Vagina (tissue), 2 donors: Measurements from ENCODE around the gene SEMA3B. TPM values are rescaled to one million over a fixed set of nuclear protein-coding genes. Genes with fewer than 3 reads are reported as not detected.
A peak's percentile ranks its signal among the peaks of the same experiment; 100 is the strongest.

Experiments used
- DNase-seq, 2 donors: peaks; one replicate each; pipeline ENCODE4 v3.0.0-alpha.2; 2017; ENCODE audit errors: extremely low spot score in 2 of 2
- H3K27ac ChIP-seq: fragments of 200-600 bp; sonication (generic); one replicate; pipeline ENCODE4 v1.5.1; 2019
- H3K27me3 ChIP-seq: fragments of 200-600 bp; sonication (generic); one replicate; pipeline ENCODE4 v1.5.1; 2019
- H3K36me3 ChIP-seq, 2 donors: fragments of 200-600 bp; sonication (generic); one replicate each; pipeline ENCODE4 v1.5.1; 2017 to 2019
- H3K4me1 ChIP-seq: fragments of 200-600 bp; sonication (generic); one replicate; pipeline ENCODE4 v1.5.1; 2019
- H3K4me3 ChIP-seq, 2 donors: fragments of 200-600 bp; sonication (generic); 1 replicate in 1 of 2; 2 replicates in 1 of 2; pipeline ENCODE4 v1.5.1; 2016 to 2019
- H3K9me3 ChIP-seq: fragments of 200-600 bp; sonication (generic); one replicate; pipeline ENCODE4 v1.5.1; 2019
- CTCF ChIP-seq, 3 experiments: fragments of 450-650 bp in 2 of 3; fragments of 200-600 bp in 1 of 3; sonication (generic) in 1 of 3; IDR thresholded peaks; one replicate each; pipeline ENCODE4 v1.5.1; 2017 to 2019; ENCODE audit warnings: antibody characterized with exemption in 3 of 3, mild to moderate bottlenecking in 2 of 3, moderate library complexity in 2 of 3
- POLR2A ChIP-seq, 2 donors: fragments of 450-650 bp; IDR thresholded peaks; one replicate each; pipeline ENCODE4 v1.6.1; 2017; ENCODE audit warnings: antibody characterized with exemption in 2 of 2, mild to moderate bottlenecking in 2 of 2, moderate library complexity in 2 of 2
- POLR2AphosphoS5 ChIP-seq, 2 donors: sonication (generic); formaldehyde crosslinking; IDR thresholded peaks; one replicate each; pipeline ENCODE4 v1.9.0; 2017; ENCODE audit warnings: antibody characterized with exemption in 2 of 2, mild to moderate bottlenecking in 2 of 2, low read depth in 1 of 2; ENCODE audit not compliant: insufficient read depth in 1 of 2
- intact Hi-C: fragments of 100-400 bp; cut with DNase I; formaldehyde crosslinking; loops from one replicate; pipeline ENCODE4 v1.15.1; 2023
- total RNA-seq: library from RNA; depleted of rRNA; stranded (reverse); fragments of >200 nt; gene quantifications from one replicate; pipeline ENCODE4 v1.2.3, GENCODE V29; 2016

The SEMA3B gene
- total RNA-seq, 1 donor from 2014 or later: 32.9 TPM

GRCh38 chr3:50251220-50251619 is 17.7 kb upstream of the SEMA3B start:
- Histone ChIP-seq H3K36me3 (peaks cover 0 to 14% of the 10 kb centered on the region in 2 donors), H3K9me3 (no peaks in the 10 kb centered on the region), H3K4me3 (no peak overlapping the region), H3K4me1 (peaks cover 91% of the 10 kb centered on the region), H3K27me3 (no peaks in the 10 kb centered on the region), H3K27ac (peak overlapping the region; percentile 52)
- TF ChIP-seq POLR2A (IDR thresholded peaks at IDR 0.05): no peak
- TF ChIP-seq POLR2AphosphoS5 (IDR thresholded peaks at IDR 0.05; ENCODE audit: insufficient read depth in 1 of 2, low read depth in 1 of 2): peak in 1 of 2 donors; percentile 65
- intact Hi-C loops: no loop called here
- no peak for DNase-seq

GRCh38 chr3:50254577-50255250 is 14.2 kb upstream of the SEMA3B start:
- DNase-seq: no peak
- H3K9me3 ChIP-seq: no peaks in the 10 kb centered on the region
- peaks cover 0 to 38% of the 10 kb centered on the region in 2 donors for H3K36me3 ChIP-seq
- intact Hi-C loops: loop anchor here (5.0 kb wide), 1 partner anchor 68 kb away; the partner anchor contains the start of gene HYAL2
- H3K4me1 ChIP-seq: peaks cover 67% of the 10 kb centered on the region
- peak; percentile 55 to 57 for TF ChIP-seq POLR2AphosphoS5 (IDR thresholded peaks at IDR 0.05; ENCODE audit: insufficient read depth in 1 of 2, low read depth in 1 of 2)
- no peak for TF ChIP-seq POLR2A (IDR thresholded peaks at IDR 0.05)
- no peak overlapping the region for H3K4me3 ChIP-seq
- H3K27ac ChIP-seq: peak overlapping the region; percentile 75
- H3K27me3 ChIP-seq: no peaks in the 10 kb centered on the region

GRCh38 chr3:50255251-50255615 is 13.7 kb upstream of the SEMA3B start:
- no peak overlapping the region for H3K4me3 ChIP-seq
- no peak for DNase-seq
- H3K9me3 ChIP-seq: no peaks in the 10 kb centered on the region
- H3K36me3 ChIP-seq: peaks cover 0 to 38% of the 10 kb centered on the region in 2 donors
- peak overlapping the region; percentile 75 for H3K27ac ChIP-seq
- H3K4me1 ChIP-seq: peaks cover 65% of the 10 kb centered on the region
- TF ChIP-seq CTCF (IDR thresholded peaks at IDR 0.05): no peak
- peak in 1 of 2 donors; percentile 29 for TF ChIP-seq POLR2AphosphoS5 (IDR thresholded peaks at IDR 0.05; ENCODE audit: insufficient read depth in 1 of 2, low read depth in 1 of 2)
- TF ChIP-seq POLR2A (IDR thresholded peaks at IDR 0.05): no peak
- intact Hi-C loops: loop anchor here (5.0 kb wide), 1 partner anchor 67 kb away; the partner anchor contains the start of gene HYAL2
- H3K27me3 ChIP-seq: no peaks in the 10 kb centered on the region

GRCh38 chr3:50256978-50257890 is 11.7 kb upstream of the SEMA3B start:
- TF ChIP-seq CTCF (IDR thresholded peaks at IDR 0.05): peak in 1 of 3 experiments; percentile 24
- no peak for TF ChIP-seq POLR2A (IDR thresholded peaks at IDR 0.05)
- TF ChIP-seq POLR2AphosphoS5 (IDR thresholded peaks at IDR 0.05; ENCODE audit: insufficient read depth in 1 of 2, low read depth in 1 of 2): no peak
- peaks cover 0 to 37% of the 10 kb centered on the region in 2 donors for H3K36me3 ChIP-seq
- no peaks in the 10 kb centered on the region for H3K27me3 ChIP-seq
- DNase-seq: no peak
- H3K27ac ChIP-seq: peak overlapping the region; percentile 98
- H3K9me3 ChIP-seq: no peaks in the 10 kb centered on the region
- H3K4me3 ChIP-seq: no peak overlapping the region
- H3K4me1 ChIP-seq: peaks cover 63% of the 10 kb centered on the region
- intact Hi-C loops: loop anchor here (5.0 kb wide), 1 partner anchor 65 kb away; the partner anchor contains the start of gene HYAL2

- H3K9me3 ChIP-seq: no peaks in the 10 kb centered on the region
- intact Hi-C loops: loop anchor here (5.0 kb wide), 1 partner anchor 64 kb away; the partner anchor contains the start of gene HYAL2
- peaks cover 58% of the 10 kb centered on the region for H3K4me1 ChIP-seq
- no peaks in the 10 kb centered on the region for H3K27me3 ChIP-seq
- H3K27ac ChIP-seq: peak overlapping the region; percentile 98
- DNase-seq: no peak
- TF ChIP-seq POLR2AphosphoS5 (IDR thresholded peaks at IDR 0.05; ENCODE audit: insufficient read depth in 1 of 2, low read depth in 1 of 2): no peak
- no peak for TF ChIP-seq POLR2A (IDR thresholded peaks at IDR 0.05)
- H3K4me3 ChIP-seq: no peak overlapping the region
- peaks cover 0 to 28% of the 10 kb centered on the region in 2 donors for H3K36me3 ChIP-seq
These were observed 10.8 kb upstream of the SEMA3B start for GRCh38 chr3:50258029-50258680.

GRCh38 chr3:50258979-50259378 is 10.0 kb upstream of the SEMA3B start:
- peaks cover 0 to 27% of the 10 kb centered on the region in 2 donors for H3K36me3 ChIP-seq
- H3K9me3 ChIP-seq: no peaks in the 10 kb centered on the region
- H3K27ac ChIP-seq: peak overlapping the region; percentile 98
- no peak overlapping the region for H3K4me3 ChIP-seq
- no peak for DNase-seq
- no peaks in the 10 kb centered on the region for H3K27me3 ChIP-seq
- intact Hi-C loops: loop anchor here (5.0 kb wide), 1 partner anchor 63 kb away; the partner anchor contains the start of gene HYAL2
- peaks cover 57% of the 10 kb centered on the region for H3K4me1 ChIP-seq
- TF ChIP-seq POLR2AphosphoS5 (IDR thresholded peaks at IDR 0.05; ENCODE audit: insufficient read depth in 1 of 2, low read depth in 1 of 2) (no peak), POLR2A (IDR thresholded peaks at IDR 0.05) (no peak), CTCF (IDR thresholded peaks at IDR 0.05) (no peak)
